Measurements from ENCODE around the gene UBE2O.

UBE2O gene

DNA sequence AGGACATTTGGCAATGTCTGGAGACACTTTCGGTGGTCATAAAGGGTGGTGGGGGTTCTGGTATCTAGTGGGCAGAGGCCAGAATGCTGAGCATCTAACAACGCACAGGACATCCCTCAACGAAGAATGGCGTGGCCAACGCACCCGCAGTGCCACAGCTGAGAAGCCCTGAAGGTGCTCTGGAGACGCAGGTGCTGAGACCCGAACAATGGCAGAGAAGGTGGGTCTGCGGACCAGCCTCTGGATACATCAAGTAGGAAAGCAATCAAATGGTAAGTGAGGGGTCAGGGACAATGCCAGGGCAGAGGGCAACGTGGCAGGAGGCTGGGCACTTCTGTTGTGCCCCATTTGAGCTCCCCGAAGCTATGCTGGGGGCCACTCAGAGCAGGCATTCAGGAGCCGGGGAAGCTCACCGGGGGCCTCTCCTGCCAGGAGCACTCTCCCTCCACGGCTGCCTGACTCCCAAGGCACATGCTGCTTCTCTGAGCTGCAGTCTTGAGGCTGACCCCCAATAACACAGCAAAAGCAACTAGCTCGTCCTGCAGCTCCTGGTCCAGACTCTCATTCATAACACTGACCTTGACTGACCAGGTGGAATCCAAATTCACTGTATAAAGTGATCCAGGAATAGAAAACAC is 42.5 kb downstream of the UBE2O start:
- FAIRE-seq, result no peak

DNA sequence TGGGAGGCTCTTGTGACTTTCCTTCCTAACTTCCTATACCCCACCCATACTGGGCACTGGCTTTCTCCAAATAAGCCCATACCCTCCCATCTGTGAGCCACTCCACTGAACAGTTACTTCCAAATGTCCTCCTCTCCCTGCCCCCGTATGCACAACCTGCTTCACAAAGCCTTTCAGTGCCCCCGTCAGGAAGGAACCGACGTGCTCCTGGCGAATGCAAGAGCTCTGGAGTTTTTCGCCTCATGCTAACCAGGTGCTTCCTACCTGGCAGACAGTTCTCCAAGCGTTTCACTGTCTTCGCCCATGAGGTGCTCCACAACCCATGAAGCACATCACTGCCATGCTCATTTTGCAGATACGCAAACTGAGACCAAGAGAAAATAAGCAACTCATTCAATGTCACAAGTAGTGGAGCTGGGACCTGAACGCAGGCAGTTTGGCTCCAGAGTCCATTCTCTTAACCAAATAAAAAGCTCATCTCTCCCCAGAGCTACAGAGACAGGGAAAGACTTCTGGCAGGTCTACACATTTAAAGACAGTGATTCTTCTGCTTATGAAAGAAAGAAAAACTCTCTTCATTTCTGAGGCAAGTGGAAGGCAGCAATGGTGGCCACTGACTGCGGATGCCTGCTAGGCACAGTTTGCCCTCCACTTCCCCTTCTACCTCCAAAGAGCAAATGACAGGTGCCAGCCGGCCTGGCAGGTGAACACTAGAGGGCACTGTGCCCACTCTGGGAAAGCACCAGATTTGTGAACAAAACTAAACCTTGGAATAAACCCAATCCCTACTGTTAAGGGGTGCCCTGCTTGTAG is 44.7 kb downstream of the UBE2O start:
- FAIRE-seq, result no peak

DNA sequence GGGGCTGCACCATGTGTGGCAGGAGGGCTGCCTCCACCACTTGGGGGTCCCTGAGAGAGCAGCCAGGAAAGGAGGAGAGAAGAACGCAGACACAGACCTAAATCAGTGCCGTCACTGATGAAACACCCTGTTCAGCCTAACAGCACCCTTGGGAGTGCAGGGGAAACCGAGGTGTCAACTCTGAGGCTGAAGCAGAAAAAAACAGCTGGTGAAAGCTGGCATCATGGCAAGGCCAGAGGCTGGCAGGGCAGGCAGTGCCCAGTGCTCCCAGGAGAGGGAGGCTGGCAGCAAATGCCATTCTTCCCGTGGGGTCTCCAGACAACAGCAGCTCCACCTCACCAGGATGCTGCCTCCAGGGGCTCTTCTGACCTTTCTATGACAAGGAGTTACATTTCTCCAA is 45.4 kb downstream of the UBE2O start:
- FAIRE-seq, result no peak

DNA sequence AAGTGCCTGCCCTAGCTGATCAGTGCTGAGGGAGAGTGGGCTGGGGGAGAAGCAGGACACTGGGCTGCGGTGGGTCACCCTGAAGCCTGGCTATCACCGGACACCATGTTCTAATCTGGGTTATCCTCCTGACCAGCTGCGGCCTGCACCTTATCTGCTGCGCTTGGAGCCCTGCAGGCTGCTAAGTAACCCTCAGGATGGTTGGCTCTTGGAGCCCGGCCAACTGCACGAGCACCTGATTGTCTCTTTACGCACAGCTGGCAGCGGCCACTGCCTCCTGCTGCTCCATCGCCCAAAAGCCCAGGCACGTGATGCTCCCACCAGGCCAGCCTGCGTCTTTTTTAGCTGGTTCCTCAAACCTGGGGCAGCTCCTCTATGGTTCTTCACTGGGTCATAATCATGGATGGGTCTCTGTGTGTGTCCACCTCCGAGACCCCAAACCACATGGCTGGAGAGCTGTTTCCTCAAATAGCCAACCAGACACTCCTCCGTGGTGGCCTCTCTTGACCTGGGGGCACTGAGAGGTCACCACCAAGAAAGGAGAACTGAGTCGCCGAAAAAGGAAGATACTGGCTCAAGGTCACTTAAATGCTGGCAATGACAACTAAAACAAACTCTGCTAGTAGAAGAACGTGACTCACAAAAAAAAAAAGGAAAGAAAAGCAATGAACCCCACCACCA is 46.8 kb downstream of the UBE2O start:
- no peak for FAIRE-seq

DNA sequence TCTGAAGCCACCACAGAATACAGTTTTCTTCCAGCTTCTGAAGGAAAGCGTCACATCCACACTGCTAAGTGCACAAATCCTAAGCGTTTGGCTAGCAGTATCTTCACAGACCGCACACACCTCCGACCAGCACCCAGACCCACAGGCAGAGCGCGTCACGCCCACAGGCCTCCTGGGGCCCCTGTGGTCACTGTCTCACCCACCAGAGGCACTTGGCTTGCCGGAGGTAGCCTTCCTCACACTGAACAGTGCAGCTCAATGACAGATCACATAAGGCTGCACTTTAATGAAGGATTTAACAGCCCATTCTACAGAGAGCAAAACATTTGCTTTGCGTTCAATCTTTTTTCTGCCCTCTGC is 47.4 kb downstream of the UBE2O start:
- no peak for FAIRE-seq

DNA sequence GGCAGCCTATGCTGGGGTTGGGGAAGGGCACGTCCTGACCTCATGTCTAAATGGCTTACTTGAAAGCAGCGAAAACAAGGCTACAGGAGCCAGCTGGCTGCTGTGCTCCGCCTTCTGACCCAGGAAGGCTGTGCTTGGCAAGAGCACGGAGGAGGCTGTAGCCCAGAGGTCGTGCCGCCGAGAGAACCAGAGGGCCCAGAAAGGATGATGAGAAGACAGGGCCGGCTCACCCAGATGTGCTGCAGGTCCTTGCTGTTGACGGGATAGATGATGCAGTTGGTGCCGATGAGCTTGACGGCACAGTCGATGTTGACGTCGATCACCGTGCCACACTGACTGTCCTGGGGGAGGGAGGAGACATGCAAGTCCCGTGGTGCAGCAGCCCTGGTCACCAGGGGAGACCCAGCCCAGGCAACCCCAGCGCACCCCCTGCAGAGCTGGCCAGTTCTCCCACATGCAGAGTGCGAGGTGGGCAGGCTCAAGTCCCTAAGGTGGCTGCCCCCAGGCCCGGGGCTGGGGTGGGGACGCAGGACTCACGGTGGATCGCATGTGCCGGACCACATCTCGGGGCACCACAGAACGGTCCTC is 47.9 kb downstream of the UBE2O start:
- FAIRE-seq, result no peak

DNA sequence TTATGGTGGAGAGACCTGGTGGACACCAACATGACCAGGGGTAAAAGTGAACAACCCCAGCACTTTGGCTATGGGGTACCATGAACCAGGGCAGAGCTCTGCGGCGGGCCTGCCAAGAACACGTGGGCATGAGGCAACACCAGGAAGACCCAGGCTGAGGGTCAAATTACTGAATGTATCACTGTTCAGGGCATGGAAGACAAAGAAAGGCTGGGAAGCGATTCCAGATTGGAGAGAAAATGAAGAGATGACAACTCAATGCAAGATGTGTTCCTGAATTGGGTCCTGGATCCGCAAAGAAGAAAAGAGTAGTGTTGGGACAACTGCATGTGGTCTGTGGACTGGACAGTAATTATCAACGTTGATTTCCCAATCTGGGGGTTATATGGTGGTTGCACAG is 48.7 kb downstream of the UBE2O start:
- FAIRE-seq, result no peak

DNA sequence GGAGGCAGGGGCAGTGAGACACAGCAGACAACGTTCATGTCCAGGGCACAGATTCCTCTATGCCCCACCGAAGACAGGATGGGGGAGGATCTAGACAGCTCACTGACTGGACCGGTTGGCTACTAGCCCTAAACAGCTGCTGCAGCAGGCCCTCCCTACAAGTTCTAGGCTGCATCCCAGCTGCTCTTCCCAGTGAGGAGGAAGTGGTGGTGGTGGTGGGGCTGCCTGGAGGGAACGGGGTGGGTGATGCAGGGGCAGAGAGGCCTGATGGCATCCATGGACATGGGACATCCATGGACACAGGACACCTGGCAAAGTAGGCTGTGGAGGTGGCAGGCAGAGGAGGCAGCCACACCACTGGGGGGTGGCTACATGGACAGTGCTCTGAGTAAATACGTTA is 50.2 kb downstream of the UBE2O start:
- FAIRE-seq, result no peak

DNA sequence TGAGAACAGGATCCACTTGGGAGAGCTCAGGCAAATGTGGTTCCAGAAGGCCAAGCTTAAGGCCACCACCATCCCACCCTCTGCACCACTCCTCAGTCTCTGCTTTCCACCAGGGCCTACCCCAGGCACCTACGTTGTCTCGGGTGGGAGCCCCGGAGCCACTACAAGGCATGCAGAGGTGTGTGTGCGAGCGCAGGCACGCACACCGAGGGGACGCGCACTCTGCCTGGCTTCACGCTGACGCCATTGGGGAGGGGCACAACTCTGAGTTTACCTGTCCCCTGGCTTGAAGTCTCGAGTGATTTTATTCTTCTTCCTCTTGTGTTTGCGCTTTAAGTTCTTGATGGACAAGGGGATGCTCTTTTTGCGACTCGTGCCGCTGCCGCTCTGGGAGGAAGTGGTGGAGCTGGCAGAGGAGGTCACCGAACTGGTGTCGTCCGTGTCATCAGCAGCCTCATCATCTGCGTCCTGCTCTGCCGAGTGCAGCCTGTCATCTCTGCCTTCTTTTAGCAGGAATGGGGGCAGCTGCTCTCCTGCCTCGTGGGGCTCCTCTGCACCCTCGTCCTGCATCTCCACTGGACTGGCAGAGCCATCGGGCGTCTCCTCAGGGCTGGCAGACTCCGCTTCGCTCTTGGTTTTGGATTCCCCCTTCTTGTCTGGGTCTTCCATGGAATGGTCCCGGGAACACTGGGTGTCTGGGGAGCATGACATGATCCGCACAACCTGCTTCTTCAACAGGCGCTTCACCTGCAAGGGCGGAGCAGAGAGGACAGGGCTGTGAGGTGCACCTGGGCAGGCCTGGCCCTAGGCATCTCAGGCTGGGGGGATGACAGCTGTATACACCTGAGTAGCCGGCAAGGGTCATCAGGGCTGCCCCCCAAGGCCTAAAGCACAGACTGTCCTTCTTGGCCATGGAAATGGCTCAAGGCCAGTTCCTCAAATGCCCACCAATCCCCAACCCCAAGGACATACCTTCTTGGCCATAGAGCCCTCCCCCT is 53.5 kb downstream of the UBE2O start:
- FAIRE-seq, result no peak

DNA sequence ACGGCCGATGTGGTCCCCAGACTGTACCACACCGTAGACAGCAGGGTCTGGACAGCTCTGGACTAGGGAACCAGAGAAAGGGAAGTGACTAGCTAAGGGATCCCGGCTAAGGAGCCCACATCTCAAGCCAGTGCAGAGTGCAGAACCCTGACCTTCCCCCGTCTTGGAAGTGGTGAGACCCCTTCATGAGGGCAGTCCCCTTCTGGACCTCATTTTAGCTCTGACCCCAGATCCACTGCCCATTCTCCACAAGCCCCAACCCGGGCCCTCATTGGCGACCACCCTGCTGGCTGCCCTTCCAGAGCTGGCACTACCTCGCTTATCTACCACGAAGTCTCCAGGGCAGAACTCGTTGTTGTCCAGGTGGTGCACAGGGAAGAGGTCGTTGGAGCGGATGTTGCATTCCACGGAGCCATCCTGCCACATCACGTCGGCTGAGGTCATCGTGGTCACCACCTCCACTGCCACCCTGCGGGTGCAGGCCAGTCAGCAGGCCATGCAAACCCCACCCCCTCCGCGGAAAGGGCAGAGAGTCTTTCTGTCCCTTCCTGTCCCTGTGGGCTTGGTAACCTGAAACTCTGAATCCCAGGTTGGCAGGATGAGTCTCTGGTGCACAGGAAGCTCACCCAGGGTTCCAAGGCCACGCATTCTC is 54.3 kb downstream of the UBE2O start:
- FAIRE-seq, result no peak

DNA sequence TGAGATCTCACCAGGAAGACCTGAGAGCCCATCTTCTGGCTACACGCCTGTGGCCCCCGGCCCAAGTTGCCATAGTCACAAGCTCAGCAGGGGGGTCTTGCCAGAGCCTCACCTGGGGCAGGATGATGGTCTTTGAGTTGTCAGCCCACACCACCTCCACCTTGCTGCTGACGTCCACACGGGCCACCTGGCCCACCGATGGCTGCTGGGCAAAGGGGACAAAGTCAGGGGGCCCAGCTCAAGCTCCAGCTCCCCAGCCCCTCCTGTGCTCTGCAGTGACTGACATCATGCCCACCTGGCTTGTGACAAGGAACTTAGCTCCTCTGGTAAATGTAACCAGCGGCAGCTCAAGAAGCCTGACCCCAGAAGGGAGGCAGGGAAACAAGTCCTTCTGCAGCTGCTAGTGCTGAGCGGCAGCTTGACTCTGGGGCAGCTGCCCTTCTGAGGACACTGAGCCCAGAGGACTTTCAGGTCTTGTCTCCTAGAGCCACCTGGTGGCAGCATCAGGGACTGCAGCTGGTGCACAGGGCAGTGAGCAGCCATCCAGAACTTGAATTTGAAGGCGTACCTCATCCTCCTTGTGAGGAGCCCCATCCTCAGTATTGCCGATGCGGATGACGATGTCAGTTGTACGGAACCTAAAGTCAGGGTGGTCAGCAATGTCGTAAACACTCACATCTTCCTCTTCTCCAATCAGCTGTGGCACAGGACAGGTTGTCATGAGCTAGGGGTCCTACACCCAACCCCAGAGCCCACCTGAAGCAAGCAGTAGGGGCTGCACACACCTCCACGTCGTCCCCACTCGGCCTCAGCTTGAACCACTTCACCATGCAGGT is 55.0 kb downstream of the UBE2O start:
- FAIRE-seq, result peak; percentile 32

DNA sequence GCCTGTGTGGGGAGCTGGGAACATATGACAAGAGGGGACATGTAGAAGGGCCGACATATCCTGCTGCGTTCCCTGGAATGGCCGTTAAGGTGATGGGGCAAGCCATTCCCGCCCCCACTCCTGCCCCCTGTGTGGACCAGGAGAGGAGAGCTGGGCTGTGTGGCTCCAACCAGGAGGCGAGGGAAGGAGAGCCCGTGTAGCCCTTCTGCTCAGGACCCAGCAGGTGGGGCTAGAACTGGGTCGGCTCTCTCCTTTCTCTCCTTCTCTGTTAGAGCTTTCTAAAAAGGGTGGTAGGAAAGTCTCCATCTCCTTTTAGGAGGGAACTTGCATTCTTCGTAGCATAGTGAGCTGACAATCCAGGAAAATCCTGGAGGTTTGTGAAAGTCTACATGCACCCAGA is 55.8 kb downstream of the UBE2O start:
- no peak for FAIRE-seq

DNA sequence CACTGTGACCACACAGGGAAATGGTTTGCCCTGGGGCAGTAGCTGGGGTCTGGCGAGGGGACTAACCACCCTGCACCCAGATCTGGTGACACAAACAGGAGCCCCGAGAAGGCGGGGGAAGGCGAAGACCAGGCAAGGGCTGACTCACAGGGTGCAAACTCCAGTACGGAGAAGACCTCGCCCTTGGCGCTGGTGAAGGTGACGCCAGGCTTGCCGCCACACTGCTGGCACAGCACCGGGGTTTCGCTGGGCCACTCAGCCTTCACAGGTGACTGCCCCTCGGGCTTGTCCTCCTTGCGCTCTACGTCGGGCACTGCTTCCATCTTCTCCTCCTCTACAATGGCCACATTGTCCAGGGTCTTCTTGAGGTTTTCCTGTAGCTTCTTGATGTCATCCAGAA is 57.0 kb downstream of the UBE2O start:
- FAIRE-seq, result no peak

DNA sequence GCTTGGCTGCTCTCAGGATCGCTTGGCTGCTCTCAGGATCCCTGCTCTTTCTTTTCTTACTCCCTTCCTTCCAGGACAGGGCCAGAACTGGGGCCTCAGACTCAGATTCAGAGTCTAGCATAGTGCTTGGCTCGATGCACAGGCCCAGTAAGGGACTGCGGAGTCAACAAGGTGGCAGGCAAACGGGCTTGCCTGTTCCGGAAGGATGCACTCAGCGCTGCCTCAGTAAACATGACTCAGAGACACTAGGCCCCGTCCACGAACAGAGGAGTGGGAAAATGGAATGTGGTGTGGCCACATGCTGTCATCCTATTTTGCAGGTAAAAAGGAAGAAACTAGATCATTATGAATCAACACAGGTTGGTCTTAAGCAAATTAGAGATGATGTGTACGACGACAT is 58.8 kb downstream of the UBE2O start:
- no peak for FAIRE-seq

DNA sequence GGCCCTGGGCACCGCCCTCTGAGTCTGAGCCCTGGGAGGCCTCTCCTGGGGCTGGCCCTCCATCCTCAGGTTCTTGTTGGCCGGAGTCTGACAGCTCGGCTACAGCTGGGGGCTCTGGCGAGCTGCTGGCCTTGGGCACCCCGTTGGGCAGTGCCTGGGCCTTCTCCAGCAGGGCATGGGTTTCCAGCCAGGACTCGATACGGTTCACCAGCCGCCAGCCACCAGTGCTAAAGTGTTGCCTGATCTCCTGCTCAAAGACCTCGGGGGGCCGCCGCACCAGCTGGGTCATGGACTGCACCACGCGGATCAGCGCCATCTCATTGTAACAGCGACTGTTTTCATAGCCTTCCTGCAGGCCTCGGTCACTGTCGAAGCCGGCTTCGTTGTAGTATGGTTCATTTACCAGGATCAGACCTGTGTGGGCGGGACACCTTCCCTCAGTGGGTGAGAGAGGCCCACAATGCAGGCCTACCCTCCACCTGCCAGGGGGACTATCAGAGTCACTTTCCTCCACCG is 61.7 kb downstream of the UBE2O start:
- FAIRE-seq, result no peak

DNA sequence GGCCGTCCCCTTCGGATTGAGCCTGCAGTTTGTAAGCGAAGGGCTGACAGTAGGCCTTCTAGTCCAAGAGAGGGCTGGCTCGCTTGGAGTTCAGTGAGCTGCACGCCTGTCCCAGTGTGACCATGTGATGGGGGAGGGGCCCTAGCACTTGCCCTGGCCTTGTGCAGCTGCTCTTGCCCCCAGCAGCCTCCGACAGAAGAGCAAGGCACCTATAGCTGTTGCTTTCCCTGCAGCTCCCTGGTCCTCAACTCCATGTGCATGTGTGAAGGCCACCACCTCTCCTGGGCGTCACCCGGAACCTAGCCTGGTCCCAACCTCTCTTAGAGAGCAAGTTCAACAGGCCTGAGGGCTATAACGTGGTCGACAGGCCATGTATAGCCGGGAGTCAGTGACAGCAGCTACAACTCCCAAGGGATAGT is 62.9 kb downstream of the UBE2O start:
- no peak for FAIRE-seq

DNA sequence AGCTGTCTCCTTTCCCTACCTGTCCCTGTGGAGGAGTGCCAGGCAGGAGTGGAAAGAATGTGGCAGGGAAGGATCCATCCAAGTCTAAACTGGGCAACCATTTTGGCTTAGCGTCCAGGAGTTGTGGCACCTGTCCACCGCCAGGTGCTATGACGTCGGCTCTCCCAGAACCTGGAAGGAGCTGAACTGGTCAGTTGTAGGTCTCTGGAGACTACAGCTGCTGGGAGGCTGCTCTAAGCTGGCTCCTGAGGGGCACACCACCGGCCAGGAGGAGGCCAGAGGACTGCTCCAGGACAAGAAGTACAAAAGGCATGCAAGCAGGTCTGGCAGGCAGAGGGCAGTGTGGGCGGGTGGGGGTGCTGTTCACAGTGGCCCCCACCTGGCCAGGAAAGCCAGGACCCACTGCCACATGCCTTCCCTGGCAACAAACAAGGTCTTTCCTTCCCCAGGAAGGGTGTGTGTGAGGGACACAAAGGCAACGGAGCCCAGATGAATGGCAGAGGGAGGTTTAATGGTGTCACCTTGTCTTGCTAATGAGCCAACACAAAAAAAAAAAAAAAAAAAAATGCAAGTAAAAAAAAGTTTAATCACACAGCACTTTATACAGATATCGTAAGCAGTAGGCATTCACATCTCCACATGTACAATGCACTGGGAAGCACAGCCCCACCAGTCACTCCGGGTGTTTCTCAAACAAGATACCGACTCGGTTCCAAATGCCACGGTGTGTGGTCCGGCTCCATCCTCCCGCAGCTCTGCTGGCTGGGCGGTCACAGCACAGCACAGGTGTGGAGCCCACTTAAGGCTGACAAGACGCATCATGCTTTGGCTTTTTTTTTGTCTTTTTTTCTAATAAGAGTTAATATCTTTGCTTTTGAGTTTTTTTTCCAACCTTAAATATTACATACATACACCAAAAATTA is 63.7 kb downstream of the UBE2O start:
- FAIRE-seq, result no peak

DNA sequence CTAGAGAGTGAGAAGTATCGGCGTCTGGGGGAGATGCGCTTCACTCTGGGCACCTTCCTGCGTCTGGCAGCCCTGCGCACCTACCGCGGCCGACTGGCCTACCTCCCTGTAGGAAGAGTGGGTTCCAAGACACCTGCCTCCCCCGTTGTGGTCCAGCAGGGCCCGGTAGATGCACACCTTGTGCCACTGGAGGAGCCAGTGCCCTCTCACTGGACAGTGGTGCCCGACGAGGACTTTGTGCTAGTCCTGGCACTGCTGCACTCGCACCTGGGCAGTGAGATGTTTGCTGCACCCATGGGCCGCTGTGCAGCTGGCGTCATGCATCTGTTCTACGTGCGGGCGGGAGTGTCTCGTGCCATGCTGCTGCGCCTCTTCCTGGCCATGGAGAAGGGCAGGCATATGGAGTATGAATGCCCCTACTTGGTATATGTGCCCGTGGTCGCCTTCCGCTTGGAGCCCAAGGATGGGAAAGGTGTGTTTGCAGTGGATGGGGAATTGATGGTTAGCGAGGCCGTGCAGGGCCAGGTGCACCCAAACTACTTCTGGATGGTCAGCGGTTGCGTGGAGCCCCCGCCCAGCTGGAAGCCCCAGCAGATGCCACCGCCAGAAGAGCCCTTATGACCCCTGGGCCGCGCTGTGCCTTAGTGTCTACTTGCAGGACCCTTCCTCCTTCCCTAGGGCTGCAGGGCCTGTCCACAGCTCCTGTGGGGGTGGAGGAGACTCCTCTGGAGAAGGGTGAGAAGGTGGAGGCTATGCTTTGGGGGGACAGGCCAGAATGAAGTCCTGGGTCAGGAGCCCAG is 65.8 kb downstream of the UBE2O start:
- no peak for FAIRE-seq

All from TTC549 (cell line).